Breast epithelium (tissue), 4 donors: ENCODE data around the gene MYDGF. TPM values are rescaled to one million over a fixed set of nuclear protein-coding genes. Genes with fewer than 3 reads are reported as not detected.
"Not testable (repeated sequence)": the region's sequence is repeated elsewhere in the genome, so short reads cannot be mapped to it uniquely, and the experiment has no call there.

ENCODE experiments used
- DNase-seq, 2 donors: peaks; one replicate each; pipeline ENCODE4 v3.0.0-alpha.2; 2019; ENCODE audit warnings: low spot score in 2 of 2
- H3K27ac ChIP-seq, 2 donors: fragments of 200-600 bp; sonication (generic) in 1 of 2; one replicate each; pipeline ENCODE4 v1.5.1; 2016 to 2019; ENCODE audit warnings: mild to moderate bottlenecking in 1 of 2
- H3K27me3 ChIP-seq, 2 donors: fragments of 200-600 bp; sonication (generic) in 1 of 2; one replicate each; pipeline versions ENCODE4 v1.5.1 to v1.6.0; 2017 to 2019; ENCODE audit warnings: control low read depth in 1 of 2, mild to moderate bottlenecking in 1 of 2
- H3K36me3 ChIP-seq: fragments of 200-600 bp; one replicate; pipeline ENCODE4 v1.5.1; 2019
- H3K4me1 ChIP-seq, 2 donors: fragments of 200-600 bp; sonication (generic); one replicate each; pipeline ENCODE4 v1.5.1; 2016 to 2019; ENCODE audit warnings: control low read depth in 1 of 2
- H3K4me3 ChIP-seq, 3 donors: fragments of 200-600 bp; sonication (generic); 1 replicate in 2 of 3; 2 replicates in 1 of 3; pipeline ENCODE4 v1.5.1; 2016 to 2019; ENCODE audit warnings: mild to moderate bottlenecking in 3 of 3, moderate library complexity in 2 of 3
- H3K9me3 ChIP-seq, 2 donors: fragments of 200-600 bp; sonication (generic) in 1 of 2; one replicate each; pipeline ENCODE4 v1.5.1; 2016 to 2019; ENCODE audit warnings: control low read depth in 1 of 2
- POLR2A ChIP-seq: fragments of 450-650 bp; IDR thresholded peaks from one replicate; pipeline ENCODE4 v1.6.1; 2016; ENCODE audit warnings: antibody characterized with exemption, mild to moderate bottlenecking, moderate library complexity
- POLR2AphosphoS5 ChIP-seq, 3 donors: sonication (generic); formaldehyde crosslinking; IDR thresholded peaks; one replicate each; pipeline ENCODE4 v1.6.1; 2017; ENCODE audit warnings: antibody characterized with exemption in 3 of 3
- intact Hi-C: fragments of 100-400 bp; cut with DNase I; formaldehyde crosslinking; loops from one replicate; pipeline ENCODE4 v1.15.1; 2023; ENCODE audit warnings: low total_unique reads
- total RNA-seq, 3 donors: library from RNA; depleted of rRNA; stranded (reverse); fragments of >200 nt; gene quantifications; one replicate each; pipeline ENCODE4 v1.1.0, GENCODE V29; 2016
- TF ChIP-seq, protein P1 (sequence below), 3 donors: fragments of 450-650 bp; IDR thresholded peaks; one replicate each; pipeline ENCODE4 v1.5.1; 2016 to 2017; ENCODE audit warnings: antibody characterized with exemption in 3 of 3, mild to moderate bottlenecking in 3 of 3, moderate library complexity in 3 of 3

The MYDGF gene
- total RNA-seq, 3 donors from 2014 or later: 36.3 to 55.1 (median 42.1) TPM

GRCh38 chr19:4715529-4716221 is 45.5 kb upstream of the MYDGF start:
- H3K27ac ChIP-seq: peak overlapping the region; percentile 54 to 94

DNA sequence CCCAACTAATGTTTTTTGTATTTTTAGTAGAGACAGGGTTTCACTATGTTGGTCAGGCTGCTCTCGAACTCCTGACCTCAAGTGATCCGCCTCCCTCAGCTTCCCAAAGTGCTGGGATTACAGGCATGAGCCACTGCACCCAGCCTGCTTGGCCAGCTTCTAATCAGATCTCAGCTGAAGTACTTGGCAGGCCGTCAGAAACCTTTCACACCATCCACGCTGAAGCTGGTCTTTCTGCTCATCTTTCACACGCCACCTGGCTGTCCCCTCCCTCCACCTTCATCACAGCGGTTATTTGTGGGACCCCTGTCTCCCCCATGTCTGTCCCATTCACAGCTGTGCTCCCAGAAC is 45.0 kb upstream of the MYDGF start:
- not testable (repeated sequence) for H3K36me3 ChIP-seq, H3K27me3 ChIP-seq, H3K4me3 ChIP-seq, H3K9me3 ChIP-seq
- H3K27ac ChIP-seq: peak overlapping the region; percentile 54 to 94
- DNase-seq: peak in 1 of 2 donors; percentile 71
- intact Hi-C loops: loop anchor here (1.0 kb wide), 1 partner anchor 34 kb away; no protein-coding TSS in a partner anchor
- H3K4me1 ChIP-seq: peaks cover 9 to 28% of the 10 kb centered on the region in 2 donors

More at GRCh38 chr19:4715529-4716221, 45.5 kb upstream of the MYDGF start:
- Histone ChIP-seq H3K27me3 (no peaks in the 10 kb centered on the region), H3K4me1 (peaks cover 9 to 23% of the 10 kb centered on the region in 2 donors), H3K4me3 (no peak overlapping the region), H3K36me3 (no peaks in the 10 kb centered on the region), H3K9me3 (no peaks in the 10 kb centered on the region)
- intact Hi-C loops: loop anchor here (1.0 kb wide), 1 partner anchor 34 kb away; no protein-coding TSS in a partner anchor
- DNase-seq: peak in 1 of 2 donors; percentile 67
- TF ChIP-seq, protein P1, sequence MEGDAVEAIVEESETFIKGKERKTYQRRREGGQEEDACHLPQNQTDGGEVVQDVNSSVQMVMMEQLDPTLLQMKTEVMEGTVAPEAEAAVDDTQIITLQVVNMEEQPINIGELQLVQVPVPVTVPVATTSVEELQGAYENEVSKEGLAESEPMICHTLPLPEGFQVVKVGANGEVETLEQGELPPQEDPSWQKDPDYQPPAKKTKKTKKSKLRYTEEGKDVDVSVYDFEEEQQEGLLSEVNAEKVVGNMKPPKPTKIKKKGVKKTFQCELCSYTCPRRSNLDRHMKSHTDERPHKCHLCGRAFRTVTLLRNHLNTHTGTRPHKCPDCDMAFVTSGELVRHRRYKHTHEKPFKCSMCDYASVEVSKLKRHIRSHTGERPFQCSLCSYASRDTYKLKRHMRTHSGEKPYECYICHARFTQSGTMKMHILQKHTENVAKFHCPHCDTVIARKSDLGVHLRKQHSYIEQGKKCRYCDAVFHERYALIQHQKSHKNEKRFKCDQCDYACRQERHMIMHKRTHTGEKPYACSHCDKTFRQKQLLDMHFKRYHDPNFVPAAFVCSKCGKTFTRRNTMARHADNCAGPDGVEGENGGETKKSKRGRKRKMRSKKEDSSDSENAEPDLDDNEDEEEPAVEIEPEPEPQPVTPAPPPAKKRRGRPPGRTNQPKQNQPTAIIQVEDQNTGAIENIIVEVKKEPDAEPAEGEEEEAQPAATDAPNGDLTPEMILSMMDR (IDR thresholded peaks at IDR 0.05): no peak
- TF ChIP-seq POLR2A: no peak
- no peak for TF ChIP-seq POLR2AphosphoS5 (IDR thresholded peaks at IDR 0.05)

- intact Hi-C loops: no loop called here
- Histone ChIP-seq H3K4me1 (peaks cover 13 to 37% of the 10 kb centered on the region in 2 donors), H3K27me3 (no peaks in the 10 kb centered on the region), H3K27ac (peak overlapping the region; percentile 88 to 94), H3K36me3 (no peaks in the 10 kb centered on the region), H3K4me3 (peak overlapping the region in 2 of 3 donors; percentile 29 to 53), H3K9me3 (no peaks in the 10 kb centered on the region)
- no peak for DNase-seq
- TF ChIP-seq, protein P1 (IDR thresholded peaks at IDR 0.05): no peak
- TF ChIP-seq POLR2AphosphoS5 (IDR thresholded peaks at IDR 0.05) (no peak), POLR2A (no peak)
These were observed 43.9 kb upstream of the MYDGF start for GRCh38 chr19:4714016-4714415.

GRCh38 chr19:4713384-4713951 is 43.3 kb upstream of the MYDGF start:
- H3K4me1 ChIP-seq: peaks cover 18 to 41% of the 10 kb centered on the region in 2 donors

GRCh38 chr19:4712771-4713170 is 42.6 kb upstream of the MYDGF start:
- H3K36me3 ChIP-seq: no peaks in the 10 kb centered on the region
- TF ChIP-seq POLR2AphosphoS5 (IDR thresholded peaks at IDR 0.05) (no peak), POLR2A (no peak)
- TF ChIP-seq, protein P1 (IDR thresholded peaks at IDR 0.05): no peak
- no peaks in the 10 kb centered on the region for H3K9me3 ChIP-seq
- H3K4me1 ChIP-seq: peaks cover 14 to 48% of the 10 kb centered on the region in 2 donors
- no peak for DNase-seq
- H3K27ac ChIP-seq: peak overlapping the region; percentile 88 to 94
- intact Hi-C loops: no loop called here
- H3K27me3 ChIP-seq: no peaks in the 10 kb centered on the region
- peak overlapping the region in 2 of 3 donors; percentile 29 to 53 for H3K4me3 ChIP-seq

More at GRCh38 chr19:4713384-4713951, 43.3 kb upstream of the MYDGF start:
- Histone ChIP-seq H3K4me3 (peak overlapping the region in 2 of 3 donors; percentile 29 to 53), H3K27ac (peak overlapping the region; percentile 88 to 94), H3K36me3 (no peaks in the 10 kb centered on the region), H3K27me3 (no peaks in the 10 kb centered on the region), H3K9me3 (no peaks in the 10 kb centered on the region)
- peak; percentile 93 to 96 for DNase-seq
- TF ChIP-seq POLR2A (no peak), POLR2AphosphoS5 (IDR thresholded peaks at IDR 0.05) (peak; percentile 45 to 78 (median 68))
- TF ChIP-seq, protein P1 (IDR thresholded peaks at IDR 0.05): peak in 1 of 3 donors; percentile 7
- intact Hi-C loops: no loop called here
